NCI-H2196 (cell line): ENCODE measurements around the gene RASSF1.
"Not testable (repeated sequence)": the region's sequence is repeated elsewhere in the genome, so short reads cannot be mapped to it uniquely, and the experiment has no call there.

ENCODE experiments used
- DNase-seq: peaks from one replicate; lab custom pipeline; 2025; ENCODE audit not compliant: unreplicated experiment; lab: John Stamatoyannopoulos, UW

Gene RASSF1

GRCh38 chr3:50288387-50289007 lies 52.1 kb downstream of the RASSF1 start:
- no peak for DNase-seq

GRCh38 chr3:50287262-50287661 lies 53.4 kb downstream of the RASSF1 start:
- no peak for DNase-seq

- no peak for DNase-seq
Observed at GRCh38 chr3:50286322-50287227, 54.1 kb downstream of the RASSF1 start.

GRCh38 chr3:50284121-50284520 lies 56.5 kb downstream of the RASSF1 start:
- DNase-seq: not testable (repeated sequence)
